ENCODE data around the gene GPC1. TPM values are rescaled to one million over a fixed set of nuclear protein-coding genes. Genes with fewer than 3 reads are reported as not detected.

The GPC1 gene
- polyA plus RNA-seq, 1 experiment = 126 TPM

DNA sequence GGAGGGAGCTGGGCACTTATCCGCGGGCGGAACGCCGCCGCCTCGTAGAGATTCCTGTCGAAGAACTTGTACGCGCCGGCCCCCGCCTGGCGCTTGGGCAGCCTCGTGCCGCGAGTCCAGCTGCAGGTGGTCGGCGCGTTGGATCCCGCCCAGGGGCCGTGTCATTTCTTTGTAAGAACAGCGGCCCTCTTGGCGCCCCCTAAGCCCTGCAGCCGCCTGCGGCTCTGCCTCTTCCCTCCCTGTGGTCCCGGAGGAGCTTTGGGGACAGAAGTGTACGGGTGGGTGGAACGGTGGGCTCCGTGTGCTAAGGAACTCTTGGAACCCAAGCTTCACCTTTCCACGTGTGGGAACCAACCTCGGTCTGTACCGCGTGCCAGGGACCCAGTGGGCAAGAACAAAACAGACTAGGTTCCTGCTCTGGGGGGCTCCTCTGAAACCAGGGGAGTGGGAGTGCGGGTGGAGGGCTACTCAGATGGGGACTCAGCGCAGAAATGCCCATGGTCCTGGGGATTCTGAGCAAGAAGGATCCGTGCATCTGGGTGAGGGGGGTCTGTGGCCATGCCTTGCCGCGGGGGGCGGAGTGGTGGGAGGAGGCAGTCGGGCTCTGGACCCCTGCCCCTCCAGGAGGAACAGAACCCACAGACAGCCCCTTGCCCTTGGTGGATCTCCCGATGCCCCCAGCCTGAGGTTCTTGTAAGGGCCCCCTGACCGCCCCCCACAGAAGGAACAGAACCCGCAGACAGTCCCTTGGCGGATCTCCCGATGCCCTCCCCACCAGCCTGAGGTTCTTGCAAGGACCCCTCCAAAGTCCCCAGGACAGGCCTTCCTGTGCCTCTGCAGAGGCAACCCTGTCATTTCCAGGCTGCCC lies 1.5 kb downstream of the GPC1 start:
- Histone ChIP-seq H3K36me3 (ENCODE audit: control insufficient read depth, insufficient read depth, low read length) (peaks cover 8% of the 10 kb centered on the region), H3K27me3 (ENCODE audit: control insufficient read depth, insufficient read depth, low read length) (no peaks in the 10 kb centered on the region), H3K4me3 (ENCODE audit: low read depth, low read length) (peak overlapping the region; percentile 70)
- ChIA-PET CTCF (interaction anchor here (0.8 to 3.4 kb wide), 10 partner anchors 10 to 287 kb away, joined by 3 to 50 read pairs (median 4); no protein-coding TSS in a partner anchor), POLR2A (interaction anchor here (0.6 kb wide), 1 partner anchor 67 kb away, joined by 12 read pairs; no protein-coding TSS in a partner anchor)
- TF ChIP-seq, protein P1, sequence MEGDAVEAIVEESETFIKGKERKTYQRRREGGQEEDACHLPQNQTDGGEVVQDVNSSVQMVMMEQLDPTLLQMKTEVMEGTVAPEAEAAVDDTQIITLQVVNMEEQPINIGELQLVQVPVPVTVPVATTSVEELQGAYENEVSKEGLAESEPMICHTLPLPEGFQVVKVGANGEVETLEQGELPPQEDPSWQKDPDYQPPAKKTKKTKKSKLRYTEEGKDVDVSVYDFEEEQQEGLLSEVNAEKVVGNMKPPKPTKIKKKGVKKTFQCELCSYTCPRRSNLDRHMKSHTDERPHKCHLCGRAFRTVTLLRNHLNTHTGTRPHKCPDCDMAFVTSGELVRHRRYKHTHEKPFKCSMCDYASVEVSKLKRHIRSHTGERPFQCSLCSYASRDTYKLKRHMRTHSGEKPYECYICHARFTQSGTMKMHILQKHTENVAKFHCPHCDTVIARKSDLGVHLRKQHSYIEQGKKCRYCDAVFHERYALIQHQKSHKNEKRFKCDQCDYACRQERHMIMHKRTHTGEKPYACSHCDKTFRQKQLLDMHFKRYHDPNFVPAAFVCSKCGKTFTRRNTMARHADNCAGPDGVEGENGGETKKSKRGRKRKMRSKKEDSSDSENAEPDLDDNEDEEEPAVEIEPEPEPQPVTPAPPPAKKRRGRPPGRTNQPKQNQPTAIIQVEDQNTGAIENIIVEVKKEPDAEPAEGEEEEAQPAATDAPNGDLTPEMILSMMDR (IDR thresholded peaks at IDR 0.05; ENCODE audit: insufficient read depth, low read depth, low read length) = peak; percentile 20; the same call in 1 of the 2 replicates
- no peak for DNase-seq (ENCODE audit: low read depth)

- peak overlapping the region; percentile 70 for H3K4me3 ChIP-seq (ENCODE audit: low read depth, low read length)
- POLR2A ChIA-PET = no interaction called here
- CTCF ChIA-PET = interaction anchor here (0.8 to 3.8 kb wide), 3 partner anchors 202 to 208 kb away, joined by 4 to 39 read pairs (median 23); no protein-coding TSS in a partner anchor
- peaks cover 9% of the 10 kb centered on the region for H3K36me3 ChIP-seq (ENCODE audit: control insufficient read depth, insufficient read depth, low read length)
- TF ChIP-seq, protein P1 (IDR thresholded peaks at IDR 0.05; ENCODE audit: insufficient read depth, low read depth, low read length) = no peak
- no peaks in the 10 kb centered on the region for H3K27me3 ChIP-seq (ENCODE audit: control insufficient read depth, insufficient read depth, low read length)
- DNase-seq (ENCODE audit: low read depth) = no peak
These were observed 2.0 kb downstream of the GPC1 start for GRCh38 chr2:240437551-240437860.

DNA sequence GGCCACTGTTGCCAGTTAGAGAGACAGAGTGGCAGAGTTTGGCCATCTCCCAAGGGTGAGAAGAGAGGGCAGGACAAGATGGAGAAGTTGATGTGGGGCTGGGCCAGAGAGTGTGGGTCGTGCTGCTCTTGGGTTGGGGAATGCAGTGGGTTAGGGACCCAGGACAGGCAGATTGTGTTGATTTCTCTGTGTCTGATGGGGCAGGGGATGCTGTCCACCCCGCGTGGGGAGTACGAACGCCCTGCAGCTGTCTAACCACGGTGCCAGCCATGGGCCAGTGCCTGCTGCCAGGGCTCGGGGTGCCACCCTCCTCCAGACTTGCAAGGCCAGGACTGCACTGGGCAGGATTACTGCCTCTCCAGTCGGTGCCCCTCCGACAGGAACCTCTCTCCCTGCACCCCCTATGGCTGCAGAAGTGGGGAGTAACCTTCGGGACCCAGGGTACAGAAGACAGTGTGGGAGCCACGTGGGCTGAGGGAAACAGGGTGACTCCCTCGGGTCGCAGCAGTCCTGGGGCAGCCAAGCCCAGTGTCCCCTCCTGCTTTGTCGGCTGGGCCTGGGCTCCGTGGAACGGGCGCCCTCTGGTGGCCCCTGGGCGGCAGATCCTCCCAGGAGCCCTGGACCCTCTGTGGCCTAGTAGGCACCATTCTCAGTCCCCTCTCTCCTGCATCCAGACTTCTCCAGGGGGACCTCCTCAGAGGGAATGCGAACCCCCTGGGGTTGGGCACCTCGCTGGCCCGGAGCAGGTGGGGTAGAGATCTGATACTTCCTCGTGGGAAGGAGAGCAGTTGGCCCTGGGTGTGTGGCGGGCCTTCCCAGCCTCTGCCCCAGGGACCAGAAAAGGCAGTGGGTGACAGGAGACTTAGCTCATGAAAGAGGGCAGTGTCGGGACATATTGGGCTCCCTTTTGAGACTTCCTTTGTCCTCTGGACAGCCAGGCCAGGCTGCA lies 2.7 kb downstream of the GPC1 start:
- H3K4me3 ChIP-seq (ENCODE audit: low read depth, low read length) = peak overlapping the region; percentile 6
- H3K27me3 ChIP-seq (ENCODE audit: control insufficient read depth, insufficient read depth, low read length) = no peaks in the 10 kb centered on the region
- H3K36me3 ChIP-seq (ENCODE audit: control insufficient read depth, insufficient read depth, low read length) = peaks cover 9% of the 10 kb centered on the region
- TF ChIP-seq, protein P1 (IDR thresholded peaks at IDR 0.05; ENCODE audit: insufficient read depth, low read depth, low read length) = peak; percentile 97
- POLR2A ChIA-PET = no interaction called here
- CTCF ChIA-PET = interaction anchor here (0.8 to 3.8 kb wide), 10 partner anchors 14 to 287 kb away, joined by 4 to 39 read pairs (median 6); partner anchors contain the start of gene CAPN10
- no peak for DNase-seq (ENCODE audit: low read depth)

GRCh38 chr2:240438810-240439697 lies 3.6 kb downstream of the GPC1 start:
- POLR2A ChIA-PET = no interaction called here
- TF ChIP-seq, protein P1 (IDR thresholded peaks at IDR 0.05; ENCODE audit: insufficient read depth, low read depth, low read length) = no peak
- no peak for DNase-seq (ENCODE audit: low read depth)
- H3K27me3 ChIP-seq (ENCODE audit: control insufficient read depth, insufficient read depth, low read length) = no peaks in the 10 kb centered on the region
- H3K36me3 ChIP-seq (ENCODE audit: control insufficient read depth, insufficient read depth, low read length) = peaks cover 9% of the 10 kb centered on the region
- CTCF ChIA-PET = interaction anchor here (1.0 to 3.8 kb wide), 9 partner anchors 13 to 287 kb away, joined by 4 to 39 read pairs (median 8); partner anchors contain the start of gene CAPN10
- no peak overlapping the region for H3K4me3 ChIP-seq (ENCODE audit: low read depth, low read length)

Data from BJ (cell line).